ENCODE measurements around the gene PTPN11. TPM values are rescaled to one million over a fixed set of nuclear protein-coding genes. Genes with fewer than 3 reads are reported as not detected.

Gene PTPN11
- total and polyA plus RNA-seq, 2 donors (not counting 3 experiments of a cell fraction or from before 2014, with no cell fraction given): 36.5 to 107 TPM

DNA sequence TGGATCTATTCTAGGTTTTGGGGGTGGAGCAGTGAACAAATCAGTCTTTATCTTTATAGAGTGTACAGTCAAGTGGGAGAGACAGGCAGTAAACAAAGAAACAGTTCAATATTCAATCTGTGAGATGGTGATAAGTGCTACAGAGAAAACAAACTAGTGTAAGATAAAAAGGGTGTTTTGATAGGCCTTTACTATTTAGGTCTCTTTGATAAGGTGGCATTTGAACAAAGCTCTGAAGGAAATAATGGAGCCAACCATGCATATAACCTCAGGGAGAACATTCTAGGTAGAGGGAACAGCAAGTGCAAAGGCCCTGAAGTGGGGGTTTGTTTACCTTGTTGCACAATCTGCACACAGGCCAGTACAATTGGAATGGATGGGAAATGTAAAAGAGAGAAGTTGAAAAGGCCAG, 47.3 kb downstream of the PTPN11 start:
- no peak overlapping the region for H3K27ac ChIP-seq (ENCODE audit: insufficient read depth, low read depth, low read length)
- ChIA-PET POLR2A (no interaction called here), CTCF (no interaction called here)
- no peak overlapping the region for H3K4me2 ChIP-seq (ENCODE audit: insufficient read depth, low read length)
- DNase-seq (ENCODE audit: low read depth, low spot score) (no peak), FAIRE-seq (no peak)
- H3K27me3 ChIP-seq (ENCODE audit: control insufficient read depth in 2 of 2, insufficient read depth in 2 of 2, low read length in 2 of 2): no peaks in the 10 kb centered on the region
- H4K20me1 ChIP-seq (replicated peaks; ENCODE audit: control insufficient read depth, extremely low read depth, insufficient read depth, low read length): no peaks in the 10 kb centered on the region
- H3K36me3 ChIP-seq (ENCODE audit: control insufficient read depth in 2 of 2, extremely low read depth in 1 of 2, insufficient read depth in 2 of 2, low read length in 2 of 2): peaks cover 5 to 7% of the 10 kb centered on the region in 2 experiments
- no peaks in the 10 kb centered on the region for H3K9me3 ChIP-seq (replicated peaks; ENCODE audit: control insufficient read depth, insufficient read depth, low read length)
- no peak overlapping the region for H3K9ac ChIP-seq (replicated peaks; ENCODE audit: extremely low read depth, insufficient read depth, low read length)
- H3K9me1 ChIP-seq (replicated peaks; ENCODE audit: control insufficient read depth, extremely low read depth, insufficient read depth, low read length): no peaks in the 10 kb centered on the region
- no peak overlapping the region for H2AFZ ChIP-seq (ENCODE audit: low read depth, low read length)
- H3K79me2 ChIP-seq (ENCODE audit: control insufficient read depth, insufficient read depth, low read length): no peaks in the 10 kb centered on the region
- H3K4me3 ChIP-seq (replicated peaks in 1 of 3; ENCODE audit: insufficient read depth in 1 of 3, low read depth in 1 of 3, low read length in 3 of 3): no peak overlapping the region
- dilution Hi-C loops (cut with MboI; ENCODE audit: extremely low pct_ligation_motif_present, low sequenced_read_pairs): no loop called here
- intact Hi-C loops (cut with micrococcal nuclease): no loop called here
- no TSS peak for BruUV-seq (replicated peaks)
- H3K4me1 ChIP-seq (ENCODE audit: control insufficient read depth, extremely low read depth, insufficient read depth, low read length): no peaks in the 10 kb centered on the region
- no peak for TF ChIP-seq JUN (IDR thresholded peaks at IDR 0.05; ENCODE audit: borderline replicate concordance, insufficient read depth, insufficient read length, low read depth)
- TF ChIP-seq POLR2AphosphoS5 (IDR thresholded peaks at IDR 0.05; ENCODE audit: insufficient read depth, low read depth, low read length): no peak
- no peak for TF ChIP-seq FOS (IDR thresholded peaks at IDR 0.05; ENCODE audit: borderline replicate concordance, insufficient read depth, low read length)
- no peak for TF ChIP-seq MYC (IDR thresholded peaks at IDR 0.05; ENCODE audit: low read depth, low read length)

GRCh38 chr12:112466835-112467234, 48.1 kb downstream of the PTPN11 start:
- Histone ChIP-seq H3K9me3 (replicated peaks; ENCODE audit: control insufficient read depth, insufficient read depth, low read length) (no peaks in the 10 kb centered on the region), H3K4me3 (replicated peaks in 1 of 3; ENCODE audit: insufficient read depth in 1 of 3, low read depth in 1 of 3, low read length in 3 of 3) (no peak overlapping the region), H3K36me3 (ENCODE audit: control insufficient read depth in 2 of 2, extremely low read depth in 1 of 2, insufficient read depth in 2 of 2, low read length in 2 of 2) (peaks cover 5 to 7% of the 10 kb centered on the region in 2 experiments), H3K27me3 (ENCODE audit: control insufficient read depth in 2 of 2, insufficient read depth in 2 of 2, low read length in 2 of 2) (no peaks in the 10 kb centered on the region), H4K20me1 (replicated peaks; ENCODE audit: control insufficient read depth, extremely low read depth, insufficient read depth, low read length) (no peaks in the 10 kb centered on the region), H2AFZ (ENCODE audit: low read depth, low read length) (no peak overlapping the region), H3K79me2 (ENCODE audit: control insufficient read depth, insufficient read depth, low read length) (no peaks in the 10 kb centered on the region), H3K27ac (ENCODE audit: insufficient read depth, low read depth, low read length) (no peak overlapping the region), H3K9me1 (replicated peaks; ENCODE audit: control insufficient read depth, extremely low read depth, insufficient read depth, low read length) (no peaks in the 10 kb centered on the region), H3K4me1 (ENCODE audit: control insufficient read depth, extremely low read depth, insufficient read depth, low read length) (no peaks in the 10 kb centered on the region), H3K4me2 (ENCODE audit: insufficient read depth, low read length) (no peak overlapping the region), H3K9ac (replicated peaks; ENCODE audit: extremely low read depth, insufficient read depth, low read length) (no peak overlapping the region)
- intact Hi-C loops (cut with micrococcal nuclease): no loop called here
- dilution Hi-C loops (cut with MboI; ENCODE audit: extremely low pct_ligation_motif_present, low sequenced_read_pairs): no loop called here
- DNase-seq (ENCODE audit: low read depth, low spot score) (no peak), FAIRE-seq (no peak)
- BruUV-seq (replicated peaks): no TSS peak
- ChIA-PET CTCF (no interaction called here), POLR2A (no interaction called here)
- TF ChIP-seq MYC (IDR thresholded peaks at IDR 0.05; ENCODE audit: low read depth, low read length) (no peak), POLR2A (IDR thresholded peaks at IDR 0.05; ENCODE audit: low read depth, low read length) (no peak), EZH2 (IDR thresholded peaks at IDR 0.05; ENCODE audit: borderline replicate concordance, low read depth, low read length, severe bottlenecking) (no peak), GATA2 (IDR thresholded peaks at IDR 0.05; ENCODE audit: insufficient read depth, insufficient read length, low read depth, low read length) (no peak)
- TF ChIP-seq, protein P1, sequence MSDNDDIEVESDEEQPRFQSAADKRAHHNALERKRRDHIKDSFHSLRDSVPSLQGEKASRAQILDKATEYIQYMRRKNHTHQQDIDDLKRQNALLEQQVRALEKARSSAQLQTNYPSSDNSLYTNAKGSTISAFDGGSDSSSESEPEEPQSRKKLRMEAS (IDR thresholded peaks at IDR 0.05; ENCODE audit: insufficient read depth, insufficient read length): no peak
- TF ChIP-seq, protein P2, sequence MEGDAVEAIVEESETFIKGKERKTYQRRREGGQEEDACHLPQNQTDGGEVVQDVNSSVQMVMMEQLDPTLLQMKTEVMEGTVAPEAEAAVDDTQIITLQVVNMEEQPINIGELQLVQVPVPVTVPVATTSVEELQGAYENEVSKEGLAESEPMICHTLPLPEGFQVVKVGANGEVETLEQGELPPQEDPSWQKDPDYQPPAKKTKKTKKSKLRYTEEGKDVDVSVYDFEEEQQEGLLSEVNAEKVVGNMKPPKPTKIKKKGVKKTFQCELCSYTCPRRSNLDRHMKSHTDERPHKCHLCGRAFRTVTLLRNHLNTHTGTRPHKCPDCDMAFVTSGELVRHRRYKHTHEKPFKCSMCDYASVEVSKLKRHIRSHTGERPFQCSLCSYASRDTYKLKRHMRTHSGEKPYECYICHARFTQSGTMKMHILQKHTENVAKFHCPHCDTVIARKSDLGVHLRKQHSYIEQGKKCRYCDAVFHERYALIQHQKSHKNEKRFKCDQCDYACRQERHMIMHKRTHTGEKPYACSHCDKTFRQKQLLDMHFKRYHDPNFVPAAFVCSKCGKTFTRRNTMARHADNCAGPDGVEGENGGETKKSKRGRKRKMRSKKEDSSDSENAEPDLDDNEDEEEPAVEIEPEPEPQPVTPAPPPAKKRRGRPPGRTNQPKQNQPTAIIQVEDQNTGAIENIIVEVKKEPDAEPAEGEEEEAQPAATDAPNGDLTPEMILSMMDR (IDR thresholded peaks at IDR 0.05; ENCODE audit: extremely low read depth in 1 of 2, insufficient read depth in 1 of 2, low read depth in 1 of 2, low read length in 2 of 2): no peak
